ENCODE data around the gene DLAT.
"Not testable (repeated sequence)": the region's sequence is repeated elsewhere in the genome, so short reads cannot be mapped to it uniquely, and the experiment has no call there.

DLAT gene

DNA sequence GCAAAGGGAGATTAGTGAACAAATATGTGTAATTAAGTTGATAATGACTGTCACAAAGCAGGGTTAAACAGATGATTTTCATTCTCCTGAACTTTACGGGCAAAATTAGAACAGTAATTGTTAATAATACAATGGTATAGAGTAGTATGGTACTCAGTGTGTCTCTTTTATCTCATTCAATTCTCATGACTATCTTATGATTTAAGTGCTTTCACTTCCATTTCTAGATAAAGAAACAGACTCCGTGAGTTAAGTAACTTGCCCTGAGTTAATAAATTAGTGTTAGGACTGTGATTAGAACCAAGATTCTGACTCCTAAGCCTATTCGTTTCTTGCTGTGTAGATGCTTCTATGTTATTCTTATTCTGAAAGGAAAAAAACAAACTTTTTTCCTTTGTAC, 26.6 kb downstream of the DLAT start:
- no peak for DNase-seq

DNA sequence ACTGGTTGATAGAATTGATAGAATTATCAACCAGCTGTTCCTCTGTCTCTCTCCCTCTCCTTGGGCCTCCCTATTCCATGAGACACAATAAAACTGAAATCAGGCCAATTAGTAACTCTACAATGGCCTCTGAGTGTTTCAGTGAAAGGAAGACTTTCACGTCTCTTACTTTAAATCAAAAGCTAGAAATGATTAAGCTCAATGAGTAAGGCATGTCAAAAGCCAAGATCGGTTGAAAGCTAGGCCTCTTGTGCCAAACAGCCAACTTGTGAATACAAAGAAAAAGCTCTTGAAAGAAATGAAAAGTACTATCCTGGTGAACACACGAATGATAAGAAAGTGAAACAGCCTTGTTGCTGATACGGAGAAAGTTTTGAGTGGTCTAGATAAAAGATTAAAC, 32.0 kb downstream of the DLAT start:
- DNase-seq: no peak

DNA sequence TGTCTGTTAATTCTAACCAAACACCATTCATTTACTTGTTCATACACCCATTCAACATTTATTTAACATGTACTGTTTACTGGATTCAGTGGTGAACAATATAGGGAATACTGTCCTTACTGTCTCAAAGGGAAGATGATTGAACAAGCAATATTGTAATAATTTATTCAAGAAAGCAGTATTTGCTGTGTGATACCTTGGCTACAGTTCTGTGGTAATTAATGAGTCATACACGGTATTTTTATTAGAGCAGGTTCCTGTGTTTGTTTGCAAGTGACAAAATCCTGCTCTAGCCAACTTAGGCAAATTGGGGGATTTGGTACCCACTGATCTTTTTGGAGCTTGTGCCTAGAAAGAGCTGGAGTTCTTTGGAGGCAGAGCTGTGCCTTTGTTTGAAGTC, 32.9 kb downstream of the DLAT start:
- no peak for DNase-seq

DNA sequence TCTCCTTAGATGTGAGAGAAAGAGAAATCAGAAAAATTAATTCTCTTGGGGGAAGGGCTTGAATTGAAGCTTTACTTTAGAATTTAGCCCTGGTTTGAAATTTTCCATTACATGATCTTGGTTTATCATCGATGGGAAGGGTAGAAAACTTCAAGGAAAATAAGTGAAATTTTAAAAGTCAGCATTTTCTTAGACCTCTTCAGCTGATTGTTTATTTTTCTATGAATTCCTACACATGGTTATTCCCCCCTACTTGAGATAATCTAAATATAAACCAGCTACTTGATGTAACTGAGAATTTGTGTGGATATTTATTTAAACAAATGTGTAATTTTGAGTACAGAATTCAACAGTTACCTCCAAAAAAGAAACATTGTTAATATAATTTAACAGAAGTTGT, 37.7 kb downstream of the DLAT start:
- no peak for DNase-seq

DNA sequence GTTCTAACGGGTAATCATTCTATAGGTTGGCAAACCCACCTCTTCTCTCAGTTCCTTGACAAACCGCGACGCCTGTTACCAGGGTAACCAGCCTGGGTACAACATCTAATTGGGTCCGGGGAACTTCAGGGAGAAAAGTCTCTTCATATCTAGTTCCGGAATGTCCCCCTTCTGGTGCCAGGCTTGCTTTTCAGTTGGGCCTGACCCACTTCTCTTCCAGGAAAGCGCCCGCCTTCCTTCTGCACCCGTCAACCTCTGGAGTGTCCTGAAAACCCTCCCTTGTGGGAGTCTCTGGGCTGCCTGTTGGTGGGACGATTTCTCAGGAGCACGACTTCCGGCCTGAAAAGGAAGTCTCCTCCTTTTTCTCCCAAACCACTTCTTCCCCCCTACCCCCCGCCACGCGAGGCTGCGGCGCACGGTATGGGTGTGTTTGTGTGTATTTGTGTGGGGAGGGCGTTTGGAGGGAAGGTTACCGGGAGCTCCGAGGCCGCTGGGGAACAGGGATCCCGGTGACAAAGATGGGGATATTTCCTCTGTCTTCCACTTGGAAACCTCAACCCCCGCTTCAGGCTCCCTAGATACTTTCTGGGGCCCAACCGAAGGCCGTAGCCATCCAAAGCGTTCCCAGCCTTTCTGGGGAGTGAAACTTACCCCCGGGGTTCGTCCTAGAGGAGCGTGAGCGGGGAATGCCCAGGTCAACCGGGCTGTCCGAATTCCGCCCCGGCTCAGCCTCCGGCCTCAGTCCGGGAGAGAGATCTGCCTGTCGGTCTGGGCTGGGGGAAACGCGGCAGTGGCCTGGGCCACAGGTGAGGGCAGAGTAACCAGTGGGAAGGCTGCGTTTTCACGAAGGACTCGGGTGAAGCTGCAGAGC, 49.0 kb downstream of the DLAT start, which contains the start of the genes NKAPD1 and PIH1D2:
Gene NKAPD1 (plus strand): TSS at position 359 of the 871 bp plus-strand sequence. CDS start 1,276 bp downstream, outside the sequence.
Gene PIH1D2 (minus strand): TSS at position 77 of the 871 bp plus-strand sequence. CDS start 843 bp downstream, outside the sequence.
- peak; percentile 42 for DNase-seq

DNA sequence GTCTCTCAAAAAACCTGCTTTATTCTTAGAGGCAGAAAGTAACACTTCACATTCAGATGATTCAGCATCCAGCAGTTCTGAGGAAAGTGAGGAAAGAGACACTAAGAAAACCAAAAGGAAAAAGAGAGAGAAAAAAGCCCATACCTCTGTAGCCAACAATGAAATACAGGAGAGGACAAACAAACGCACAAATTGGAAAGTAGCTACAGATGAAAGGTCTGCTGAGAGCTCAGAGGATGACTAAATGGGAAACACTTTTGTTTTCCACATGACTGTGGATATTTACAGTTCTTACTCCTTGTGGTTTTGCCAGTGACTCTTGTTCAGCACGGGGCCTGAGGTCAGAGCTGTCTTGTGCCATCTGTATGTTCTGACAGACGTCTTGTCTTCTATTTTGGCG, 57.5 kb downstream of the DLAT start:
- DNase-seq: no peak

DNA sequence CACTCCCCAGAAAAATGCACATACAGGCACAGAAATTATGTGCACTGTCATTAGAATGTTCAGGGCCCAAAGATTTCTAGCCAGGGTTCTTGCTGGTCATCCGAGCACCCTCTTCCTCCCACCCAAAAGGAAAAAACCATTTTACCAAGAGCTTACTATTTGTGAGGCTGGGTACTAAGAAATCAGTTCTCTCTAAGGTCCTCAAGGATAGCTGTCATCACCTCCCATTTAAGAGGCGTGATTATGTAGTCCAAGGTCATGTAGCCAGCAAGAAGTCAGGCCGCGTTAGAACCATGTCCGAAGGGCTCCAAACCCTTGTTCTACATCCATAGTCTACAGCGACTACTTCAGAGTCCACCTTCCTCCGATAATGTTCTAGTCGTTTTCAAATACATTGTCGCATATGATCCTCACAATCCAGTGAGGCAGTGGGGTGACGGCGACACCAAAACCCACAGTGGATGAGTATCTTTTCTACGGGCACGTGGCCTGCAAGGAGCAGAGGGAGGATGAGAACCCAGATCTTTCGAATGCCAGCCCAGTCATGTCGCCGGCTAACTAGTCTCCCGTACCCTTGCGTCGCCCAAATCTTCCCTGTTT, 60.7 kb downstream of the DLAT start:
- no peak for DNase-seq

DNA sequence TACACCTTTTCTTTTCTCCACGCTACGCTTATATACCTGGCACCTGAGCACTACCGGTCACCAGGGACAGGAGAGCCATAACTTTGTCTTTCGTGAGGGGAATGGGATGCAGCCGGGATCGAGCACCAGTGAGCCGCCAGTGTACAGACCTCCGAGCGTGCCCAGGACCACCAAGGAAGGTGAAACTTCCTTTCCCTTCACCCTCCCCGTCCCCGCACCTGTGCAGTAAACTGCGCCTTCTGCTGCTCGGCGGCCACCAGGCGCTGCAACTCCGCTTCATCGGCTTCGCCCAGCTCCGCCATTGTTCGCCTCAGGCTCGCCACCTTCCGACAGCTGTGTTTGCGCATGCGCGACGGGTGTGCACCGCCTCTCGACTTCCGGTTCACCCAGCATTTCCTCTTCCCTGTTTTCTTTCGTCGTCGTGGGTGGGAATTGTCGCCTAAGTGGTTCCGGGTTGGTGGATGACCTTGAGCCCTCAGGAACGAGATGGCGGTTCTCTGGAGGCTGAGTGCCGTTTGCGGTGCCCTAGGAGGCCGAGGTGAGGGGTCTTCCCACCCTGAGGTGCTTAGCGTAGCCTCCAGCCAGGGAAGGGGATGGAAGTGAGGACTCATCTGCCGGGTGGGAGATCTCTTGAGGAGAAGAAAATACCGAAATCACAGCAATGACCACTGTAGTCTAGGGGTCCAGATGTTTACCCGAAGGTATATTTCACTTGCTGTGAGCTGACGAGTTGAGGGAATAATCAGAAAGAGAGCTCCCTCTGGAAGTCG, 61.4 kb downstream of the DLAT start, which contains the start of the genes SDHD and TIMM8B:
Gene SDHD (plus strand): TSS at position 452 of the 770 bp plus-strand sequence. CDS start 35 bp downstream, at position 487.
Gene TIMM8B (minus strand): TSS at position 335 of the 770 bp plus-strand sequence. CDS start 33 bp downstream, at position 302.
- peak; percentile 91 for DNase-seq

DNA sequence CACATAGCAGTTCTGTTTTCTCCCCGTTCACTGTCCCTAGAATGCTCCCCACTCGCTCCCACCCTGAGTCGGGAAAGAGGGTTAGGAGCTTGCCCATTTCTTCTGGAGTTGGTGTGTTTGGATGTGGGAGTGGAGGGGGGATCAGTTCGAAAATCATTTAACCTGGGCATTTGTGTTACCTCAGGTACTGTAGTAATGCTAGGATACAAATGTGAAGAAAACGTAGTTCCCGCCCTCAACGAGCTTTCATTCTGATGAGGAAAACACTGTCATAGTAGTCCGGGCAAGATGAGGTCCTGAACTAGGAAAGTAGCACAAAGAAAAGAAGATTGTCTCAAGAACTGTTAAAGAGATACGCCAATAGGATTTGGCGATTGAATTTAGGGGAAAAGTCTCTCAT, 62.0 kb downstream of the DLAT start:
- no peak for DNase-seq

DNA sequence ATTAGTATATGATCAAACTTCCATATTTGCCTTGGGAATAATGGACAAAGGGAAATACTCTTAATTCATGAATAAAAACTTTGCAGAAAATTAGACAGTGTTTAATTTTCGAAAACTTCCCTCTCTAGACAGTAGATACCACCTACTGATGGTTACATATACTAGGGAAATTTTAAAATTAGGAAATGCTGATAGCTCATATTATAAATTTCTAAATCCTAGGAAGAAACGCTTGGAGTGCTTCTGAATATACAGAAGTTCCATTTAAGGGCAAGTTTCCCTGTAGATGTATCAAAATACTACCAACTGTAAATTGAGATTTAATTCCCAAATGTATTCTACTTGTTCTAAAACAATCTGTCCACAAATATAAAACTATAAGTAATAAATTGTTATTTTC, 70.1 kb downstream of the DLAT start:
- DNase-seq: not testable (repeated sequence)

DNA sequence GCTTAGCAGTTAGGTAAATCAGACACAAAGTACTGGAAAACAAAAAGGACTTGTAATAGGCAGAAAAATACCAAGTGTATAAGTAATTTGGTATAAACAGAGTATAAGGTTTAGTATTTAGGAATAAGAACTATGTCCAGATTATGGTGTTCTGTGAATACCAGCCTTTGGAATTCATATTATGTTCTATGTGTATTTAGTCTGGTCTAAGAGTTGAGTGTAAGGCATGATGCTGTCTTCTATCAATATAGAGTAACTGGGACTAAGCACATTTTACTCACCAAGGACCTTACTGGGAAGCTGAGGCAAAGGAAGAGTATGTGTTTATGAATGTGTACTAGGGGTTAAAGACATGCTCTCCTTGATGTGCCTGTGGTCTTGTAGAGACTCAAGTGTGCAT, 71.0 kb downstream of the DLAT start:
- no peak for DNase-seq

DNA sequence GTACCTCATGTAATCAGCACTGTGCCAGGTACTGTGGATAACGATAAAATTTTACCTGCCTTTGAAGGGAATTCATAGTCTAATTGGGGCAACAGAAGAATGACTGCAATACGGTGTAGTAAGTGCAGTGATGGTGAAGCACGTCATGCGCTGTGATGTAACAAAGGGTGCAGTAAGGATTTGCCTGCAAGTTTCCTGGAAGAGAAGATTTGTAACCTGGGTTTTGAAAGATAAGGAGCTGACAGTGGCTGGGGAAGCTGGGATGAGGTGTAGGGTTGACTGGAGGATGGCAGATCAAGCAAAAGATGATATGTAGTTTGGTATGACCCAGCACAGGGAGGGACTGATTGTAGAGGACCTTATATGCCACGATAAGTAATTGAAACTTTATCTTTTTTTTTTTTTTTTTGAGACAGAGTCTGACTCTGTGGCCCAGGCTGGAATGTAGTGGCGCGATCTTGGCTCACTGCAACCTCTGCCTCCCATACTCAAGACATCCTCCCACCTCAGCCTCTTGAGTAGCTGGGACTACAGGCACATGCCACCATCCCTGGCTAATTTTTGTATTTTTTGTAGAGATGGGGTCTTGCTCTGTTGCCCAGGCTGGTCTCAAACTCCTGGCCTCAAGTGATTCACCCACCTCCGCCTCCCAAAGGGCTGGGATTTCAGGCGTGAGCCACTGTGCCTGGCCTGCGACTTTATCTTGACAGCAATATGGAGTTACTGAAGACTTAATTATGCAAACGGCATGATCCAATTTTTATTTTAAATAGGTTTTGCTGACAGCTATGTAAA, 72.7 kb downstream of the DLAT start:
- no peak for DNase-seq

DNA sequence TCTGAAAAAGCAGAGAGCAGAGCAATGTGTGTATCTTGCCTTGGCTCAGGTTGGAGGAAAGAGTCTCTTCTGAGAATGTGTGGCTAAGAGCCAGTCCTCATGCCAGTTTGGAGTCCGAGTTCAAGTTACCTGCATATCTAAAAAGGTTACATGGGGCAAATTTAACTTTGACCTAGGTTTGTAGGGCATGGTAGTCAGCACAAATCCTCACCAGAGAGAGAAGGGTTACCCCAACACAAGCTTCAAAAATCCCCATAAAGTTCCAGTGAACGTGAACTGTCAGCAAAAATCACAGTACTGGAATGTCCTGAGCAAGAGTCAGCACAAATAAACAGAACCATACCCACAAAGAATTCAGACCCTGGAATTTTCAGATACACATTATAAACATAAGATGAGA, 75.3 kb downstream of the DLAT start:
- no peak for DNase-seq

DNA sequence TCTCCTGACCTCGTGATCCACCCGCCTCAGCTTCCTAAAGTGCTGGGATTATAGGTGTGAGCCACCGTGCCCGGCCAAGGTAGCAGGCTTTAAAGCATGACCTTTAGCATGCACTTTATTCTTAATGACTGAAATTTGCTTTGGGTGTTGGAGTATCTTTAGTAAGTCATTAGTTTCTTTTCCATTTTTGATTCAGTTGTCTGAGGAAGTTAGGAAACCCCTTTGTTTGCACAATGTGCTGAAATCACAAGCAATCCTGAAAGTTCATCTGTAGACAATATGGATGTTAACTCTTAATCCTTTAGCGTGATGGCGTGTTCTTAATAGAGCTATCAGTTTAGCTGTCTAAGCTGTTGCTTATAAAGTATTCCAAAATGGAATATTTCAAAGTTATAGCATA, 78.2 kb downstream of the DLAT start:
- DNase-seq: no peak

DNA sequence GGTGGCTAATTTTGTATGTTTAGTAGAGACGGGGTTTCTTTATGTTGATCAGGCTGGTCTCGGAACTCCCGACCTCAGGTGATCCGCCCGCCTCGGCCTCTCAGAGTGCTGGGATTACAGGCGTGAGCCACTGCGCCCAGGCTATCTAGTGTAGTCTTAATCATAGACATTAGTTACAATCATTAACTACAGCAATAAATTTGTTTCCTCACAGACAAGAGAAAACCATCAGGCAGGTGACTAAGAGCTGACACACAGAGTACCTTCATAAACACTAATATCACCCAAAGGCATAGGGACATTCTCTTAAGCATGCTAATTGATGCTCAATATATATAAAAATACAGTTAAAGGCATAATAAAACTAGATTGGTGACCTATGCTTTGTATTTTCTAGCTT, 80.9 kb downstream of the DLAT start:
- no peak for DNase-seq

Measured in NCI-H187 treated with DMSO at 0.1 percent for 48 hours (cell line).